Activated naive CD8-positive, alpha-beta T cell treated with anti-CD3 and anti-CD28 coated beads, Interleukin-2, amount 50 U/mL, for 24 hours (primary cell): ENCODE results near the gene ZFR2.

Experiments used
- ATAC-seq: fragments of 150-1000 bp; cut with Tn5 transposase; one replicate; pipeline ENCODE4 v1.10.0; 2021
- DNase-seq: peaks from one replicate; pipeline ENCODE4 v3.0.0; 2021
- H3K27ac Mint-ChIP-seq: one replicate; pipeline ENCODE4 v1.8.0; 2021; ENCODE audit warnings: mild to moderate bottlenecking, mixed read lengths
- H3K27me3 Mint-ChIP-seq: one replicate; pipeline ENCODE4 v1.8.0; 2021; ENCODE audit warnings: mixed read lengths
- H3K36me3 Mint-ChIP-seq: one replicate; pipeline ENCODE4 v1.8.0; 2021; ENCODE audit warnings: low read depth, mixed read lengths
- H3K4me1 Mint-ChIP-seq: one replicate; pipeline ENCODE4 v1.8.0; 2021; ENCODE audit warnings: mixed read lengths
- H3K4me3 Mint-ChIP-seq: one replicate; pipeline ENCODE4 v1.8.0; 2021; ENCODE audit warnings: mild to moderate bottlenecking, moderate library complexity, mixed read lengths
- H3K9me3 Mint-ChIP-seq: one replicate; pipeline ENCODE4 v1.8.0; 2021; ENCODE audit warnings: mixed read lengths

ZFR2 gene

DNA sequence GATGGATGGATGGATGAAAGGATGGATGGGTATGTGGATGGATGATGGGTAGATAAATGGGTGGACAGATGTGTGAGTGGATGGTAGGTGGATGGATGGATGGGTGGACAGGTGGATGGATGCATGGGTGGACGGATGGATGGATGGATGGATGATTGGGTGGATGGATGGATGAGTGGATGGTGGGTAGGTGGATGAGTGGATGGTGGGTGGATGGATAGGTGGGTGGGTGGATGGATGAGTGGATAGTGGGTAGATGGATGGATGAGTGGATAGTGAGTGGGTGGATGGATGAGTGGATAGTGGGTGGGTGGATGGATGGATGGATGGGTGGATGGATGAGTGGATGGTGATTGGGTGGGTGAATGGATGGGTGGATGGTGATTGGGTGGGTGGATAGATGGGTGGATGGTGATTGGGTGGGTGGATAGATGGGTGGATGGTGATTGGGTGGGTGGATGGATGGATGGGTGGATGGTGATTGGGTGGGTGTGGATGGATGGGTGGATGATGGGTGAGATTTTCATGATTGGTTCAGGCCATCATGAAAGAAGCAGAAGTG lies 92.3 kb downstream of the ZFR2 start:
- DNase-seq (no peak), ATAC-seq (no peak)
- peaks cover 9% of the 10 kb centered on the region for H3K36me3 Mint-ChIP-seq
- no peaks in the 10 kb centered on the region for H3K27me3 Mint-ChIP-seq
- H3K4me1 Mint-ChIP-seq = no peaks in the 10 kb centered on the region
- H3K9me3 Mint-ChIP-seq = peaks cover 3% of the 10 kb centered on the region
- no peak overlapping the region for H3K27ac Mint-ChIP-seq
- H3K4me3 Mint-ChIP-seq = no peak overlapping the region

DNA sequence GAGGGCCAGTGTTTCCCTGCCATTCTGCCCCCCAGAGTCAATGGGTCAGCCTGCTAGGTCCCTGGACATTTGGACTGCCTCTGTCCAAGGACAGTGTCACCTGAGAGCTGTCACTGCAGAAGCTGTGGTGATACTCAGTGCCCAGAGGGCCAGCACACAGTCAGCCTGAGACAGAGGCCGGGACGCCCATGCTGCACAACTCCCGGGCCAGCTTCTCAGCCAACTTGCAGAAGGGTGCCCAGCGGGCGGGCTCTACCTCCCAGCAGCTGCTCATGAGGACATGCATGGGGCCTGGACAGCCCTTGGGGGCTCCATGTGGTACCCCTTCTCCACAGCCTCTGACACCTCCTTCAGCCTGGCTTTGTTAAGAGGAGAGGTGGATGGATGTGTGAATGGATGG lies 93.0 kb downstream of the ZFR2 start:
- ATAC-seq (no peak), DNase-seq (no peak)
- no peaks in the 10 kb centered on the region for H3K9me3 Mint-ChIP-seq
- no peak overlapping the region for H3K4me3 Mint-ChIP-seq
- H3K36me3 Mint-ChIP-seq = peaks cover 2% of the 10 kb centered on the region
- H3K27me3 Mint-ChIP-seq = no peaks in the 10 kb centered on the region
- H3K27ac Mint-ChIP-seq = no peak overlapping the region
- no peaks in the 10 kb centered on the region for H3K4me1 Mint-ChIP-seq

DNA sequence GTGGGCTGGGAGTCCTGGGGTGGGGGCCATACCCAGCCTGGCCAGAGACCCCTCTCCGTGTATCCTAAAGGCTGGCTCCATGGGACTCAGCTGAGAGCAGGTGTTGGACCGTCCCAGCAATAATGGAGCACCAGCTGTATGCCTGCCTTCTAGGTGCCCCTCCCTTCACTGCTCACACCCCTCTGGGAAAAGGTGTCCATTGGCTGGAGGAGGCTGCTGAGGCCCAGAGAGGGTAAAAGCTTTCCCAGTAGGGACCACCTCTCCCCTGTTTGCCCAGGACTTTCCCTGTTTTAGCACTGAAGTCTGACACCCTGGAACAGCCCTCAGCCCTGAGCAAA lies 93.5 kb downstream of the ZFR2 start:
- H3K27me3 Mint-ChIP-seq = no peaks in the 10 kb centered on the region
- no peak for DNase-seq
- no peak overlapping the region for H3K4me3 Mint-ChIP-seq
- no peak overlapping the region for H3K27ac Mint-ChIP-seq
- peaks cover 1% of the 10 kb centered on the region for H3K36me3 Mint-ChIP-seq
- H3K9me3 Mint-ChIP-seq = no peaks in the 10 kb centered on the region
- no peaks in the 10 kb centered on the region for H3K4me1 Mint-ChIP-seq
- no peak for ATAC-seq

DNA sequence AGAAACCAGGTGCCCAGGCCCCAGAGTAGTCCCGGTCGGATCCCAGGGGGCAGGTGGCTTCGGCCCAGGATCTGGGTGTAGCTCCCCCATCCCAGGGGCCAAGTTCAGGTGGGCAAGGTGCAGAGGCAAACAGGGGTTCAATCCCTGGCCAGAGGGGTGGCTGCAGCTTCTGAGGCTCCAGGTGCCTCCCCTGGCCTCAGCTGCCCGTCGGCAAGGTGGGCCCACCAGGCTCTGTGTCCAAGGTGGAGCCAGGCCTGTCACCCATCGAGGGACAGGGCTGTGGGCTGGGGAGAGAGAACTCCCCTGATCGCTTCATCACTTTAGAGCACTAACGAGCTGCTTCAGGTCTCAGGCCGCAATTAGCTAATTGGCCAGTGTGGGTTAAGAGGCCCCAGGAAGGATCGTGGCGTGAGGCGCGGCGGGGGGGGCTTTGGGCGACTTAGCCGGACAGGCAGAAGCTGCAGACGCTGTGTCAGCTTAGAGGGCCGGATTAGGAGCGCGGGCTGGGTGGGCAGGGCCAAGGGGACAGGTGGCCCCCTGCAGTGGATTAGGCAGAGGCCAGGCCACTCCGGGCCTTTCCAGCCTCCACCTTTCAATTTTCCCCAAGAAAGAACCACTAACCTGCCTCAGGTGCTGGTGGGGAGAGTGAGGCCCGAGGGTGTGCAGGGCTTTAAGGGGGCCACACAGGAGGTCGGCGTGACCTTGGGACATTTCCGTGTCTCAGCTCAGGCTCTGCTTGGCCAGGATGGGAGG lies 94.0 kb downstream of the ZFR2 start:
- Mint-ChIP-seq H3K27ac (no peak overlapping the region), H3K9me3 (no peaks in the 10 kb centered on the region), H3K27me3 (no peaks in the 10 kb centered on the region), H3K36me3 (peaks cover 1% of the 10 kb centered on the region), H3K4me3 (no peak overlapping the region), H3K4me1 (no peaks in the 10 kb centered on the region)
- DNase-seq (no peak), ATAC-seq (no peak)

DNA sequence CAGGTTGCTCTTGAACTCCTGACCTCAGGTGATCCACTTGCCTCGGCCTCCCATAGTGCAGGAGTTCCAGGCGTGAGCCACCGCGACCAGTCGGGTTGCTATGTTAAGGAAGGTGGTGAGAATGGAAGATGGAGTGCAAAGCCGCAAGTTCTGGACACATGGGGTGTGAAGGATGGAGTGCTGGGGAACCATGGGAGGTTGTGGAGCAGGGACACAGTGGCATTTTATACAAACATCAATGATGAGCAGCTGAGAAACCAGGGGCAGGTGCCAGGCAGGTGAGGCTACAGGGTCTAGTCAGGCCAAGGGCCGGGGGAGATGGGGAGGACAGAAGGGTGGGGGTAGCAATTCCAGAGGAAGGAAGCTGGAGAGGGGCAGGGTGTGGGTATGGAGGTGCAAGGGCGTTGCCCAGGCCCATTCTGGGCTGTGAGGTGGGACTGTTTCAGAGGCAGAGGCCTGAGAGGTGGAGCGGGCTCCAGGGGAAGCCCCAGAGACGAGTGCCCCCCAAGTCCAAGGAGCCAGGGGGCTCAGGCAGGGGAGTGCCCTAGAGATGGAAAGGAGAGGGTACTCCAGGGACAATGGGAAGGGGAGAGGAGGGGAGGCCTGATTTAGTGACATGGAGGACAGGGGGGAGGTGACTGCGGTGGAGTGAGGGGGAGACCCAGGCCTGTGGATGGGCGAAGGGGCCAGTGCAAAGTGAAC lies 94.9 kb downstream of the ZFR2 start:
- no peaks in the 10 kb centered on the region for H3K9me3 Mint-ChIP-seq
- H3K27me3 Mint-ChIP-seq = no peaks in the 10 kb centered on the region
- H3K4me3 Mint-ChIP-seq = no peak overlapping the region
- H3K4me1 Mint-ChIP-seq = no peaks in the 10 kb centered on the region
- peaks cover 1% of the 10 kb centered on the region for H3K36me3 Mint-ChIP-seq
- no peak overlapping the region for H3K27ac Mint-ChIP-seq
- DNase-seq = no peak
- ATAC-seq = no peak

DNA sequence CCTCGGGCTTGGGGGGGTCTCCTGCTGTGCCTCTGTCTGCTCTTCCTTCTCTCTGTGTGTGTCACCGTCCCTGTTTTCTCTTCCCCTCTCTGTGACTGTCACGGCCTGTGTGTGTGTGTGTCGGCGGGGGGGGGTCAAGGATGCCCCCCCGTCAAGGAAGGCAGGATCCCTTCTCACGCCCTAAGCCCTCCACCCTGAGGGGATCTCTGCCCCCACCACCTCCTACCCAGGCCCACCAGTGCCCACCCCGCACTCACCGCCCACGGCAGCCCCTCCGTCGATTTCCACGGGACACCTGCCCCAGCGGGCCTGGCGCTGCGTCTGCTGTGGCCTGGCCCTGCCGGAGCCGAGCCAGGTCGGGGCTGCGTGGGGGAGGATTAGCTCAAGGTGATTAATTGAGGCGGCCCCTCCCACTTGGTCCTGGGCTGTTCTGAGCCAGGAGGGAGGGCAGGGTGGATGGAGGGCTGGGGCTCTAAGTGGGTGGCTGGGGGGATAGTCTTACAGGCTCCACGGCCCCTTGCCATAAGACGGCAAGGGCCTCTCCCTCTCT lies 96.9 kb downstream of the ZFR2 start, which contains the start of gene RAX2:
TSS of gene RAX2 (minus strand) at position 323 of the 550 bp plus-strand sequence. CDS start 486 bp downstream, outside the sequence.
- Mint-ChIP-seq H3K9me3 (no peaks in the 10 kb centered on the region), H3K27me3 (no peaks in the 10 kb centered on the region), H3K4me1 (no peaks in the 10 kb centered on the region), H3K4me3 (no peak within 1 kb of the TSS), H3K36me3 (peaks cover 1% of the 10 kb centered on the region), H3K27ac (no peak within 1 kb of the TSS)
- ATAC-seq (no peak), DNase-seq (no peak)

DNA sequence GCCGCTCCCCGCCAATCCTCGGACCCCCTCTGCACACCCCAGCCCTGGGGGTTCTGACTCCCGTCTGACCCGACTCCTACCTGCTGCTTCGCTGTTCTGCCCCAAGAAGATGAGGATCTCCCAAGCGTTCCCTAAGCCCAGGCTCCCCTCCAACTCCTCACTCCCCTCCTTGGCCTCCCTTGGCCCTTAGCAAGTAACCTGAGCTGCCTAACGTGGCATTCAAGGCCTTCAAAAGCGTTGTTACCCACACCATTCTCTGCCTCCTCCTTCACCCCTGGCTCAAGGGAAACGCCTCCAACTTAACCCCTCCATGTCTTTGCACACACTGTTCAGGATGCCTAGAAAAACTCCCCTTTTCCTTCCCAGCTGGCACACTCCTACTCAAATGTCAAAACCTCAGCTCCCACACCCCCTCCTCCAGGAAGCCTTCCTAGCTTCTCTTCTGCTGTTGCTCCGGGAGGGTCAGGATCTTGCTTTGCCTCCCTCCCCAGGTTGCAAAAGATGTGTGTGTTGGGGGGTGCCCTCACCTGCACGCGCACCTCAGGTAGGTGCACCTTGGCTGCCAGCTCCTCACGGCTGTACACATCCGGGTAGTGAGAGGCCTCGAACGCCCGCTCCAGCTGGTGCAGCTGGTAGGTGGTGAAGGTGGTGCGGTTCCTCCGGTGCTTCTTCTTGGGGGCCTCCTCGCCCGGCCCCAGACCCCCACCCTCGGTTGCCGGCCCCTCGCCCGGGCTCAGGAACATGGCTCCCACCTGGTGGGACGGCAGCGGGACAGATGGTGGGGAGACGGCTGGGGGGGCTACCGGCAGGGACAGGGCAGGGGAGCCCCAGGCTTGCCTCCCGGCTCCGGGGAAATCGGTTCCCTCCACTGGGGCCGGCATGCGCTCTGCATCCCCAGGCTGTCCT lies 97.6 kb downstream of the ZFR2 start:
- Mint-ChIP-seq H3K4me1 (peaks cover 6% of the 10 kb centered on the region), H3K27ac (no peak overlapping the region), H3K36me3 (peaks cover 2% of the 10 kb centered on the region), H3K4me3 (no peak overlapping the region), H3K9me3 (no peaks in the 10 kb centered on the region), H3K27me3 (no peaks in the 10 kb centered on the region)
- no peak for DNase-seq
- ATAC-seq = no peak

DNA sequence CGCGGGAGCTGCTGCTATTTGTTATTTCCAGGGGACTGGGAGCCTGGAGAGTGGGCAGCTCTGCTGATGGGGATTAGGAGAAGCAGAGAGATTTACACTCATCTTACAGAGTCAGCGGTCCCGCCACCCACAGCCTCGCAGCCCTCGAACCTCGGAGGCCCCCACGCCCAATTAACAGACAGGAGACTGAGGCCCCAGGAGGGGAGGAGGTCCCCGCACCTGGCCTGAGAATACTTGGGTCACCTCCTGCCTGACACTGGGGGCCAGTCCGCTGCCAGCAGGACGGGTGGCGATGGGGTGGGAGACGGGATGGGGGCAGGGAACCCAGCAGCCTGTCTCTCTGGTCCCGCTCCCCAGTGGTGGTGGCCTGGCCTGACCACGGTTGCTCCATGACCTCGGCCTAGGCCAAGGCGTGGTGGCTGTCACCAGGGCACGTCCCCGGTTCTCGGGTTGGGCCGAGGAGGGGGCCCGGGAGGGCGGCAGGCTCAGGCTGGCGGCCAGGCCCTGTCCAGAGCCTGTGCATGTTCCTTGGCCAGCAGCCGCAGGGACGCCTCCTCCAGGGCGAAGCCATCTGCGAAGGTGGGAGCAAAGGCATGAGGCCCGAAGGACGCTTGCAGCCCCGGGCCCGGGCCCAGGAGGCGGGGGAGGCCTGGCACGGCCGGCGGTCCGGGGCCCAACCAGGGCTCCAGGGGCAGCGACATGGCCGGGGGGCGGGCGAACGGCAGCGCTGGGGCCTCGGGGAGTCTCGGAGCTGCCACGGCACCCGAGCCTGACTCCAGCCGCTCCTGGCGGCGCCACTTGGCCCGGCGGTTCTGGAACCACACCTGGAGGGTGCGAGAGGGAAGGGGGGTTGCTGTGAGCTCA lies 98.5 kb downstream of the ZFR2 start:
- no peak overlapping the region for H3K4me3 Mint-ChIP-seq
- H3K27me3 Mint-ChIP-seq = no peaks in the 10 kb centered on the region
- ATAC-seq (no peak), DNase-seq (no peak)
- no peak overlapping the region for H3K27ac Mint-ChIP-seq
- H3K9me3 Mint-ChIP-seq = no peaks in the 10 kb centered on the region
- peaks cover 8% of the 10 kb centered on the region for H3K4me1 Mint-ChIP-seq
- peaks cover 3% of the 10 kb centered on the region for H3K36me3 Mint-ChIP-seq

DNA sequence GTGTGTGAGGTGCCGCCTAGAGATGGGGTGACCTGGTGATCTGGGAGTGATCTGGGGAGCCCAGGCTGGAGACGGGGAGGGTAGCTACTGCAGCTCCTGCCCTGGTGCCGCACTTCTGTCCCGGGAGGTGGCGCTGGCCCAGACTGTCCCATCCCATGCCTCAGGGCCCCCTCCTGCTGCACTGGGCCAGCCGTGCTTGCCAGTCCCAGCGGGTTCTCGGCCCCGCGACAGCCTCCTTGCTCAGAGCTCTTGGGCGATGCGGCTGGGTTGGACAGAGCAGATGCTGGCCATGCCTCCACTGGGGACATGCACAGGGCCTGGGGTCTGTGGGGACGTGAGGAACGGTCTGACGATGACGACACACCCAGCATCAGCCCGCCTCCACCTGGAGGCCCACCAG lies 99.3 kb downstream of the ZFR2 start:
- Mint-ChIP-seq H3K9me3 (no peaks in the 10 kb centered on the region), H3K36me3 (peaks cover 3% of the 10 kb centered on the region), H3K4me3 (no peak overlapping the region), H3K27ac (no peak overlapping the region), H3K27me3 (no peaks in the 10 kb centered on the region), H3K4me1 (peaks cover 8% of the 10 kb centered on the region)
- DNase-seq = no peak
- no peak for ATAC-seq

DNA sequence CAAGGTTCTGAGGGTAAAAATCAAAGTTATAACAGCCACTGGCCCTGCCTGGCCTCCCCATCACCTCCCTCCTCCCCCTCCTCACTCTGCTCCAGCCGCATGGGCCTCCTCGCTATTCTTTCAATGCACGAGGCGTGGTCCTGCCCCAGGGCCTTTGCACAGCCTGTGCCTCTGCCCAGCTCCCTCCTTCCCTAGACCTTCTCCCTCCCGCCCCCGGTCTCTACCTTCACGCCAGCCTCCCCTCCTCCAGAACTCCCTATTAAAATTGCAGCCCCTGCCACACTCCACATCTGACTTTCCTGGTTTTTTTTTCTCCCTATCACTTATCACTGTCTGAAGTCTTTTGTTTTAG lies 100.1 kb downstream of the ZFR2 start:
- DNase-seq (no peak), ATAC-seq (no peak)
- Mint-ChIP-seq H3K27ac (no peak overlapping the region), H3K4me3 (no peak overlapping the region), H3K4me1 (peaks cover 8% of the 10 kb centered on the region), H3K36me3 (peaks cover 3% of the 10 kb centered on the region), H3K9me3 (no peaks in the 10 kb centered on the region), H3K27me3 (no peaks in the 10 kb centered on the region)

DNA sequence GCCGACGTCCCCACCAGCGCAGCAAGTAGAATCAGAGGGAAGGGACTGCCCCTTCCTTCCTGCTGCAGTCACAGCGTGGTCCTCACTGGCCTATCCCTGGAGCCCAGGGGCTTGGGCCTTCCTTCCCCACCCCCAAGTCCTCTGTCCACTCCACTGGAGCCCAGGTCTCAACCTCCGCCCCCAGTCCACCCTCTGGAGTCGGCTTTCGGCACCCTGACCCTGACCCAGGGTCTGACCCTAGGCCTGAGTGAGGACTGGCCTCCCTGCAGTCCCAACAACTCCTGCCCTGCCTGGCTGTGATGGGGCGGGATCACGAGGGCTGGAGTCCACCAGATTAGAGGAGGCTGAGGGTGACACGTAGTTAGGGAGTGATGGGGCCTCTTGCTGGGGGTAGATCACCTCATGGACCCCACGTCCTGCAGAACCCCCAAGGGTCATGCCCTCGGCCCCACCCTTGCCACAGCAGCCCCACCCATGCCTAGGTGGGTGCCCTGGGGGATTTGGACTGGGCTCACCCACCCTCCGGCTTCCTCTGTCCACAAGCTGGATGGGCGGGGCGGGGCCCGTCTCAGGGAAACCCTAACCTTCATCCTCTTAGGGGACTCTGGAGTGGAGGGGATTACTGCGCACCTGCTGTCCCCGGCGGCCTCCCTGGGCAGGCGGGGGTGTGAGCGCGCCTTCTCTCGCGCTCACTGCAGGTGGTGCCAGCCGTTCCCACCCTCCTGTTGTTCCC lies 100.7 kb downstream of the ZFR2 start:
- no peak overlapping the region for H3K4me3 Mint-ChIP-seq
- H3K9me3 Mint-ChIP-seq = no peaks in the 10 kb centered on the region
- peaks cover 10% of the 10 kb centered on the region for H3K4me1 Mint-ChIP-seq
- H3K27ac Mint-ChIP-seq = no peak overlapping the region
- DNase-seq = no peak
- peaks cover 3% of the 10 kb centered on the region for H3K36me3 Mint-ChIP-seq
- ATAC-seq = no peak
- H3K27me3 Mint-ChIP-seq = no peaks in the 10 kb centered on the region

DNA sequence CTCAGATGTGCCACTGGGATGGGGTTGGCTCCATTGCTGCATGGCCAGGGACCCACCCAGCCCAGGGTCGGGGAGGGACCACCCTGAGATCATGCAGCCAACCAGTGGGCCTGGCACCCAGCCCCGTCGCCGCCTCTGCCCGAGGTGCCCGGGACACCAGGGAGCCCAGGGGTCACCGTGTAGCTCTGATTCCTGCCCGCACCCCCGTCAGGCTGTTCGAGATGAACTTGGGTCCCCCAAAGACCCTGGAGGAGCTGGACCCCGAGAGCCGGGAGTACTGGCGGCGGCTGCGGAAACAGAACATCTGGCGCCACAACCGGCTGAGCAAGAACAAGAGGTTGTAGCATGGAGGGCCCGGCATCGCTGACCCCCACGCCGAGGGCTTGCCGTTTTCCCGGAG lies 101.8 kb downstream of the ZFR2 start:
- no peak for DNase-seq
- ATAC-seq = no peak
- H3K27me3 Mint-ChIP-seq = peaks cover 3% of the 10 kb centered on the region
- H3K4me3 Mint-ChIP-seq = no peak overlapping the region
- H3K27ac Mint-ChIP-seq = peak overlapping the region; percentile 72
- H3K4me1 Mint-ChIP-seq = peaks cover 20% of the 10 kb centered on the region
- peaks cover 10% of the 10 kb centered on the region for H3K36me3 Mint-ChIP-seq
- H3K9me3 Mint-ChIP-seq = no peaks in the 10 kb centered on the region

DNA sequence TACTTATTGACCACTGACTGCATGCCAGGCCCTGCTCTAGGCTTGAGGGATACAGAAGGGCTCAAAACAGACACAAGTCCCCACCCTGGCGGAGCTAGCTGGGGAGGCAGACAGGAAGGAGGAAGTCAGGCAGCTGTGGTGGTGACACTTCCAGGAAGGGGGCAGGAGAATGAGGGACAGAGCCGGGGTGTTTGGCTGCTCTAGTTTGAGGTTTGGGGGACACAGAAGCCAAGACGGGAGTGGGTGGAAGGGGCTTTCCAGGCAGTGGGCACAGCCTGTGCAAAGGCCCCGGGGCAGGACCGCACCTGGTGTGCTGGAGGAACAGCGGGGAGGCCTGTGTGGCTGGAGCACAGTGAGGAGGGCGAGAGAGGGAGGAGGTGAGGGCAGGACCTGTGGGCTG lies 102.3 kb downstream of the ZFR2 start:
- Mint-ChIP-seq H3K4me3 (peak overlapping the region; percentile 18), H3K27ac (peak overlapping the region; percentile 72), H3K9me3 (no peaks in the 10 kb centered on the region), H3K4me1 (peaks cover 25% of the 10 kb centered on the region), H3K36me3 (peaks cover 10% of the 10 kb centered on the region), H3K27me3 (peaks cover 3% of the 10 kb centered on the region)
- ATAC-seq = no peak
- peak; percentile 44 for DNase-seq
